GM19468 (cell line): ENCODE measurements around the gene MTA3.
"Not testable (repeated sequence)": the region's sequence is repeated elsewhere in the genome, so short reads cannot be mapped to it uniquely, and the experiment has no call there.

Experiments used
- ATAC-seq: cut with Tn5 transposase; IDR thresholded peaks from one replicate; pipeline ENCODE4 v1.9.1; 2021; ENCODE audit warnings: mild to moderate bottlenecking, moderate library complexity, moderate number of reproducible peaks; ENCODE audit not compliant: unreplicated experiment; ENCODE audit errors: extremely low read depth

Gene MTA3

GRCh38 chr2:42722320-42723190 is 154.1 kb downstream of the MTA3 start:
- peak; percentile 92 for ATAC-seq

DNA sequence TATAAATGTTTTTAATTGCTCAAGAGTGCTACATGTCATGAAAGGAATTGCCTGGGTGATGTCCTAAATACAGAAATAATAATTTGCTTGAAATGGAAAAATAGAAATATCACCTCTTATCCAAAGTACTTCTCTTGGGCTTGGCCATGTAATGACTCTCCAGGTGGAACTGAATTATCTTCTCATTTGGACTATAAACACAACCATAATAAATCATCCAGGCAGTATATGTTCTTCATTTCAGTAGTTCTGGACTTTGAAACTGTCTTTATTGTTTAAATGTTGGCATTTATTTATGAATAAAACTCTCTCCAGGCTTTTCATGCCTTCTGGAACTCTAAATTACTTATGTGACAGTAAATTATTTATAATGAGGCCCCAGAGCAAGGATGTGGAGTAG is 155.0 kb downstream of the MTA3 start:
- no peak for ATAC-seq

DNA sequence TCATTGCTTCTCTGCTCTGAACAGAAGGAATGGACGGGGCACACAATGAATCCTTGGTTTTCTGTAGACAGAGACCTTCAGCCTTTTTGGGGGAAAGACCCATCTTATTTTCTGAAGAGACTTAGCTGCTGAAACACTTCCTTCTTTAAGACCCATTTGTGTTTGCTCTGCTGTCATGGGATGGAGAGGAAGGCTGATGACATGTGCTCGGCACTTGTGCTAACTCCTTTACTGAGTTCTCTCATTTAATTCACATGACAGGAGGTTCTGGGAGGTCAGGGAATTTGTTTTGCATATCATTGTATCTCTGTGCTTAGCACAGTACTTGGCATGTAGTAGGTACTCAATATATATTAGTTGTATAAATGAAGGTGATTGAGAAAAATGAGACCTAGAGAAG is 156.5 kb downstream of the MTA3 start:
- no peak for ATAC-seq

DNA sequence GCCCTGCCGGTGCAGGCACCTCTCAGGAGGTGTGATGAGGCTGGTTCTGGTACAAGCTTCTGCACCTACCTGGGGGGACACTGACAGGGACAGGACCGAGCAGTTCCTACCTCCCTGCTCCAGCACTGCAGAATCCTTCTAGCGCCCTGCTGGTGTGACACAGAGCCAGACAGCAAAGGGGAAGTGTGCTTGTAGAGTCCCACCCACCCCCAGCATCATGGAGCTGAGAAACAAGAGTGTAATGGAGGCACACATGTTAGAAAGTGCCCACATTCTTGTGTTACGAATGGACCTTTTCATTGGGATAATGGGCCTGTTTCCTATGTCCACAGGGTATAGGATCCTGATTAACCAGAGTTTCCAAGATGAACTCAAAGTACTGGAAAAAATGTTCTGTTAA is 157.2 kb downstream of the MTA3 start:
- no peak for ATAC-seq

DNA sequence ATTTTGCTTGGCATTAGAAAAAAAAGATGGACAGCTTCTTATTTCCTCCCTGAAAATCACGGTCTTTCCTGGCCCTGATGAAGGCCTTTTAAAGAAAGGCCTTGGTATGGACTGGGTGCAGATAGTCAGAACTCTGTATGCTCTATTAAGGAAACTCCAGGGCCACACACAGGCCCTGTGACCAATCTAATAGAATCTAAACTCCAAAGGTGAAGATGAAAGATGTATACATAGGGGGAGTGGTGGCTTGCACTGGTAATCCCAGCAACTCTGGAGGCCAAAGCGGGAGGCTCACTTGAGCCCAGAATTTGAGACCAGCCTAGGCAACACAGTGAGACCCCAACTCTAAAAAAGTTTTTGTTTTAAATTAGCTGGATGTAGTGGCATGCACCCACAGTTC is 158.2 kb downstream of the MTA3 start:
- no peak for ATAC-seq

DNA sequence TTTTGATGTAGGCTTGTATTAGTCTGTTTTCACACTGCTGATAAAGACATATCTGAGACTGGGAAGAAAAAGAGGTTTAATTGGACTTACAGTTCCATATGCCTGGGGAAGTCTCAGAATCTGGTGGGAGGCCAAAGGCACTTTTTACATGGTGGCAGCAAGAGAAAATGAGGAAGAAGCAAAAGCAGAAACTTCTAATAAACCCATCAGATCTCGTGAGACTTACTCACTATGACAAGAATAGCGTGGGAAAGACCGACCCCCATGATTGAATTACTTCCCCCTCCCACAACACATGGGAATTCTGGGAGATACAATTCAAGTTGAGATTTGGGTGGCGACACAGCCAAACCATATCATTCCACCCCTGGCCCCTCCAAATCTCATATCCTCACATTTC is 162.9 kb downstream of the MTA3 start:
- ATAC-seq: not testable (repeated sequence)

GRCh38 chr2:42733852-42734251 is 165.4 kb downstream of the MTA3 start:
- no peak for ATAC-seq

GRCh38 chr2:42736598-42737322 is 168.3 kb downstream of the MTA3 start:
- ATAC-seq: no peak

DNA sequence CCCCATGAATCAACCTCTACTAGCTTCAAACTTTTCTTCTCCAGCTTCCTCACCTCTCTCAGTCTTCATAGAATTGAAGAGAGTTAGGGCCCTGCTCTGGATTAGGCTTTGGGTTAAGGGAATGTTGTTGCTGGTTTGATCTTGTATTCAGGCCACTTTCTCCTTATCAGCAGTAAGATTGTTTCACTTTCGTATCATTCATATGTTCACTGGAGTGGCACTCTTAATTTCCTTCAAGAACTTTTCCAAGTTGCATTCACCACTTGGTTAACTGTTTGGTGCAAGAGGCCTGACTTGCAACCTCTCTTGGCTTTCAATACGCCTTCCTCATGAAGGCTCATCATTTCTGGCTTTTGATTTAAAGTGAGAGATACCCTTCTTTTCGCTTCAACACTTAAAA is 172.7 kb downstream of the MTA3 start:
- ATAC-seq: no peak

DNA sequence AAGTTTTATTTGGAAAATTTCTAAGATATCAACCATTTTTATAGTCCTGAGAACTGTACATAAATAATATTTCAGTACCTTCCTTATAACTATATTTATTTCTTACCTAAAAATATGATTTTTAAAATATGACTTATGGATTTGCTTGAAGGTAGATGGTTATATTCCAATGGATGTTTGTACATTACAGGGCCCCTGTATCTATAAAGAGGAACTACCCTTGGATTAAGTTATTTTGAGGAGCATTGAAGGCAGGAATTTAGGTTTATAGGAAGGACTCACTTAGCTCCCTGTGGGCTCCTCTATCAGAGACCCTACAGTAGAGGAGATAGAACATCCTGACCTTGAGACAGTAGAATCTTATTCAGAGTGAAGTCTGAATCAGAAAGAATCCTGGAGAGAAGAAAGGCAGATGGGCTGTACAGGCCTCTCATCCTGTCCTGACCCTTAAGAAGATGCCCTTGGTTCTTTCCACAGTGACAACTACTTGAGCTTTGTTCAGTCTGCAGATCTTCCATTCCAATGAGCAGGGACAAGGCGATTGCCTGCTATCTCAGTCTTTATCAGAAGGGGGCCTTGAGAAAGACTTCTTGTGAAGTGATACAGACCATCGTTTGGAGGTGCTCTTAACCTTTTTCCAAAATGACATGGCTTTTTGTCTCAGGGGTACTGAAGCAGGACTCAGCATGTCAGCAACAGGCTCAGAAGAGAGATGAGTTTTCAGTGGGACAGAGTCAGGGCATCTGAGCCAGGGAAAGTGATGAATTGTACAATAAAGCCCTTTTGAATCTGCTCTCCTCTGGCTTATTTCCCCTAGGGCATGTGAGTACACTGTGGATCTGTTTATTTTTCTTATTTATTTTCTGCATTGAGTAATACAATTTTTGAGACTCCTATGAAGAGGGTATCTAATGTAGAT is 174.6 kb downstream of the MTA3 start:
- ATAC-seq: no peak

GRCh38 chr2:42743659-42743990 is 175.2 kb downstream of the MTA3 start:
- no peak for ATAC-seq

- no peak for ATAC-seq
Observed at GRCh38 chr2:42744545-42745082, 176.2 kb downstream of the MTA3 start.

DNA sequence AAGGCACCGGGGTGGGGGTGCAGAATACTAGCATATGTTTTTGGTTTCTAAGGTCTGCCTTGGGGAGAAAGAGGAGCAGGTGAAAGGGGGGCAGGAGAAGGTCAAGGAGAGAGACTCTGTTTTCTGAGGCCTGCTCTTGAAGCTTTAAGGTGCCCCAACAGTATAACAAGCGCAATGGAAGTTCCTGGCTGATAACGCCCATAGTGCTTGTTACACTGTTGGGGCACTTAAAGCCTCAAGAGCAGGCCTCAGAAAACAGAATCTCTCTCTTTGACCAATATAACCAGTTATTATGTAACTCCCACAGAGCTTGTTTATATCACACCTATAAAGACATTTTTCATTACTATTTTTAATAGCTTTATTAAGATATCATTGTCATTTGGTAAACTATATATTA is 179.0 kb downstream of the MTA3 start:
- ATAC-seq: no peak

DNA sequence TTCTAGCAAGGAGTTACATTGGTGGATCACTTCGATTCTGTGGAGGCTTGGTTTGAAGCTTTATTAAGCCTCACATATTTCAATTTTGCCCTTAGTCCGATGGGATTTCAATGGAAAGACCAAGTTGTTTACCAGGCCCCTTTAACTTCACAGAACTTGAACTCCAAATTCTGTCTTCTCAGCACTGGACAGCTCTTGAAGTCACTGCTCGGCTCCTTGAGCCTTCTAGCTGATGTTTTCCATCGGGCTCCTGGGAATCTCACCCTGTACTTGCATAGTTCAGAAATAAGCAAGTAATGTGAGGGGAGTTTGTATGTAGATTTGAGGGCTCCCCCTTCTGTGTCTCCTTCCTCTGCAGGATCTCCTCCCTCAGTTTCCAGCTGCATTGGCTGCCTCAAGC is 180.4 kb downstream of the MTA3 start:
- no peak for ATAC-seq

GRCh38 chr2:42752314-42752713 is 183.9 kb downstream of the MTA3 start:
- peak; percentile 61 for ATAC-seq

DNA sequence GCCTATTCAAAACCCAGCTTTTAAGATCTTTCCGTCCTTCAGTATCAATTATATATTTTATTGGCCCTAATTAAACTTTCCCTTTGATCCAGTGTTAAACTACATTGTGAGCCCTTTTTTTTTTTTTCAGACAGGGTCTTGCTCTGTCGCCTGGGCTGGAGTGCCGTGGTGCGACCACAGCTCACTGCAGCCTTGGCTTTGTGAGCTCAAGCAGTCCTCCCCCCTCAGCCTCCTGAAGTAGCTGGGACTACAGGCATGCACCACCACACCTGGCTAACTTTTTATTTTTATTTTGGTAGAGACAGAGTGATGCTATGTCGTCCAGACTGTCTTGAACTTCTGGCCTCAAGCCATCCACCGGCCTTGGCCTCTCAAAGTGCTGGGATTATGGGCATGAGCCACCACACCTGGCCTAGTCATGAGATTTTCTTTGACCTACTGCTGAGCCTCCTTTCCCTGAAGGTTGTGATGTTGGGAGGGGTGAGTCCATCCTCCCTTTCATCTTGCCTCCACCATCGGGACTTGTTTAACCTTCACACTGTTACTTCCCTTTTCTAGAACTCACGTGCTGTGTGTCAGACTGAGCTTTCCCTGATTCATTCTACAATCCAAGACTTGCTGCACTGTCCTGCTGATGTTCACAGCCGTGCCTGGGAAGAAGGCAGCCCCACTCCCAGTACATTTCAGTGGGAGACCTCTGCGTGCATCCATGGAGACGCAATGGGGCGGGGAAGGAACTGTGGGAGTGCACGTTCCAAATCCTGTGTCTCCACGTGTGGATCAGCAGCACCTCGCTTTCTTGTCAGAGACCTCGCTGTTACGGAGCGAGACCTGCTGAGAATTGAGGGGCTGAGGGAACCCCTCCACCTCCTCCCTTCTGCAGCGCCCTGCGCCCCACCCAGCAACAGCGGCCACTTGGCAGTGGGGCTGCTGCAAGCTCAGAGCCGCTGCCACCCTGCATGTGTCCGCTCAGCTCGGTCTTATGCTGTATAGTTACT is 184.7 kb downstream of the MTA3 start:
- no peak for ATAC-seq

DNA sequence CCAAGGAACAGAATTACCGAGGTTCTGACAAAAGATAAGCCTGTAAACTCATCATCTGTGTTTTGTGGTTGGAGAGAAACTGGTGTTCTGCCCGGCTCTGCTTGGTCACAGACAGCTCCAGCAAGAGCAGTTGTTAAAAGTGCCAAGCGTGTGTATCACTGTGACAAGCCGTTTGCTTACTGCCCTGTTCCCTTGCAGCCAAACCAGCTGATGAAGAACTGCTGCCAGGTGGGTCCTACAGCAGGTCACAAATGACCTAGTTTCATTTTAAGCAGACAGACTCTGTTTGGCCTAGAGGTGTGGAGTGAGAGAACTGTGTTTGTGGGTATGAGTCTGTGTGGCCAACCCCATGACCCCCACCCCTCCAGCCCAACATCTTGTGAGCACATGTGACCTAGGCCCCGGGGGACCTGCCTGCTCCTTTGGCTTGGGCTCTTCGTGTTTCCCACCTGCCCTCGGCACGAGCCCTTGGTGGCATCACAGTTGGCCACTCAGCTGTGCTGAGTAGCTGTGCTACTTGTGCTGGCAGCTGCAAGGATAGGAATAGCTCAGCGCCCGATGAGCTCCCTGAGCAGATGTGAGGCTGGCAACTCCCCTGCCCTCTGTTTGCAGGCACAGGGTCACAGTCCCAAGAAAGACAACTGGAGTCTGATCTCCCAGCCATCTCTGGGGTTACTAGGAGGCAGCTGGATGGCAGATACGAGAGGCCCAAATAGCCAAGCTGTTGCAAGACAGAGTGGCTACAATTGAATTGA is 185.8 kb downstream of the MTA3 start:
- peak; percentile 39 for ATAC-seq

- no peak for ATAC-seq
Observed at GRCh38 chr2:42754776-42755140, 186.3 kb downstream of the MTA3 start.
